ENCODE measurements around the gene BMPR2. TPM values are rescaled to one million over a fixed set of nuclear protein-coding genes. Genes with fewer than 3 reads are reported as not detected.

The BMPR2 gene
- total RNA-seq, 1 donor from 2014 or later = 11.8 TPM

- Histone ChIP-seq H3K36me3 (no peaks in the 10 kb centered on the region), H3K27ac (no peak overlapping the region), H3K9ac (no peak overlapping the region), H2AFZ (replicated peaks) (no peak overlapping the region), H3K4me2 (no peak overlapping the region), H3K27me3 (no peaks in the 10 kb centered on the region), H3F3A (ENCODE audit: low read depth) (no peaks in the 10 kb centered on the region), H4K20me1 (ENCODE audit: low read depth) (no peaks in the 10 kb centered on the region), H3K4me1 (no peaks in the 10 kb centered on the region), H3K79me2 (ENCODE audit: low read depth) (no peaks in the 10 kb centered on the region), H3K9me3 (ENCODE audit: low read depth) (no peaks in the 10 kb centered on the region), H3K4me3 (no peak overlapping the region)
- DNase-seq (ENCODE audit: low spot score) = no peak
- Mint-ChIP-seq H3K4me3 (no peak overlapping the region), H3K27me3 (ENCODE audit: insufficient read depth, low read depth) (no peaks in the 10 kb centered on the region), H3K27ac (no peak overlapping the region), H3K36me3 (peaks cover 14% of the 10 kb centered on the region), H3K4me1 (no peaks in the 10 kb centered on the region), H3K9me3 (peaks cover 3% of the 10 kb centered on the region)
- TF ChIP-seq CTCF (IDR thresholded peaks at IDR 0.05) = no peak
- no peak for TF ChIP-seq EZH2 (IDR thresholded peaks at IDR 0.05)
- no peak for TF ChIP-seq EZH2phosphoT487 (IDR thresholded peaks at IDR 0.05)
Observed at GRCh38 chr2:202449344-202449743, 73.2 kb downstream of the BMPR2 start.

GRCh38 chr2:202450785-202451184, 74.7 kb downstream of the BMPR2 start:
- Mint-ChIP-seq H3K27ac (no peak overlapping the region), H3K27me3 (ENCODE audit: insufficient read depth, low read depth) (no peaks in the 10 kb centered on the region), H3K36me3 (peaks cover 16% of the 10 kb centered on the region), H3K9me3 (peaks cover 5% of the 10 kb centered on the region), H3K4me1 (no peaks in the 10 kb centered on the region), H3K4me3 (no peak overlapping the region)
- TF ChIP-seq EZH2 (IDR thresholded peaks at IDR 0.05) = no peak
- TF ChIP-seq CTCF (IDR thresholded peaks at IDR 0.05) = no peak
- TF ChIP-seq EZH2phosphoT487 (IDR thresholded peaks at IDR 0.05) = no peak
- Histone ChIP-seq H4K20me1 (ENCODE audit: low read depth) (no peaks in the 10 kb centered on the region), H3K79me2 (ENCODE audit: low read depth) (no peaks in the 10 kb centered on the region), H3K4me3 (no peak overlapping the region), H3K9ac (no peak overlapping the region), H3K27me3 (no peaks in the 10 kb centered on the region), H3K36me3 (no peaks in the 10 kb centered on the region), H3K4me2 (no peak overlapping the region), H3K9me3 (ENCODE audit: low read depth) (no peaks in the 10 kb centered on the region), H3K27ac (no peak overlapping the region), H2AFZ (replicated peaks) (no peak overlapping the region), H3F3A (ENCODE audit: low read depth) (no peaks in the 10 kb centered on the region), H3K4me1 (no peaks in the 10 kb centered on the region)
- no peak for DNase-seq (ENCODE audit: low spot score)

GRCh38 chr2:202452744-202453143, 76.6 kb downstream of the BMPR2 start:
- Histone ChIP-seq H3K9me3 (ENCODE audit: low read depth) (no peaks in the 10 kb centered on the region), H3K4me3 (no peak overlapping the region), H3K36me3 (no peaks in the 10 kb centered on the region), H3K27me3 (no peaks in the 10 kb centered on the region), H2AFZ (replicated peaks) (no peak overlapping the region), H3K79me2 (ENCODE audit: low read depth) (no peaks in the 10 kb centered on the region), H3K9ac (no peak overlapping the region), H3F3A (ENCODE audit: low read depth) (no peaks in the 10 kb centered on the region), H3K27ac (no peak overlapping the region), H4K20me1 (ENCODE audit: low read depth) (no peaks in the 10 kb centered on the region), H3K4me2 (no peak overlapping the region), H3K4me1 (no peaks in the 10 kb centered on the region)
- peaks cover 5% of the 10 kb centered on the region for H3K9me3 Mint-ChIP-seq
- H3K4me3 Mint-ChIP-seq = no peak overlapping the region
- H3K36me3 Mint-ChIP-seq = peaks cover 17% of the 10 kb centered on the region
- DNase-seq (ENCODE audit: low spot score) = no peak
- no peak overlapping the region for H3K27ac Mint-ChIP-seq
- TF ChIP-seq EZH2phosphoT487 (IDR thresholded peaks at IDR 0.05) = no peak
- no peak for TF ChIP-seq CTCF (IDR thresholded peaks at IDR 0.05)
- TF ChIP-seq EZH2 (IDR thresholded peaks at IDR 0.05) = no peak
- peaks cover 2% of the 10 kb centered on the region for H3K27me3 Mint-ChIP-seq (ENCODE audit: insufficient read depth, low read depth)
- no peaks in the 10 kb centered on the region for H3K4me1 Mint-ChIP-seq
